HUDEP-2 (cell line): ENCODE measurements around the gene TRIM67.
"Not testable (repeated sequence)": the region's sequence is repeated elsewhere in the genome, so short reads cannot be mapped to it uniquely, and the experiment has no call there.

Experiments
- DNase-seq, 76 experiments: peaks; one replicate each; lab custom pipeline; 2025; ENCODE audit not compliant: unreplicated experiment in 76 of 76; lab: John Stamatoyannopoulos, UW

TRIM67 gene

DNA sequence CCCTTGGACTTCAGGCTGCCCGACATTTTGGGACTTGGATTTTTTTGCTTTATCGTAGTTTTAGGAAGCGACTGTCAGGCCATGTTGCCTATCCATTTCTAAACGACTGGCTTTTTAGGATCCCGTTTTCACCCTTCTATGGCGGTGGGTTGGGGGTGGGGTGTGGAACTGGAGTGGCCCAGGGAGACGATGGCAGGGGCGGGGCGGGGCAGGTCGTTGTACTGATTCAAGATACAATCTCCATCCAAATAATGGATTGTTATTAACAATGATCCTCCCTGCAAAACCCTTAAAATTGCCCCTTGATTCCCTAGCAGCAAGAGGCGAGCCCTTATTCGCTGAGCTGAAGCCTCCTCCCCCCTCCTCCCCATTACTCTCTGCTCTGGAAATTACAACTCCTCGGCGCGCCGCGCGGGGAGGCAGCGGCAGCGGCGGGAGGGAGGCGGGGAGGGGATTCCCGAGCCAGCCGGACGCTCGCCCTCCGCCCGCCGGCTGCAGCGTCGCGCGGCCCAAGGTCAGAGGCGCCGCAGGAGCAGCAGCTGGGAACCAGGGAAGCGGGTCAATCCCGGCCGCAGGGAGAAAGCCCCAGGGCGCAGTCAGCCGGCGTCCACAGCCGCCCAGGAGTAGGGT, at the start of gene TRIM67:
Gene TRIM67, plus strand, starts transcription at position 392 of the 630 bp plus-strand sequence. CDS start 912 bp downstream, outside the sequence.
- DNase-seq: peak in 7 of 76 experiments; percentile 9 to 44 (median 16)

DNA sequence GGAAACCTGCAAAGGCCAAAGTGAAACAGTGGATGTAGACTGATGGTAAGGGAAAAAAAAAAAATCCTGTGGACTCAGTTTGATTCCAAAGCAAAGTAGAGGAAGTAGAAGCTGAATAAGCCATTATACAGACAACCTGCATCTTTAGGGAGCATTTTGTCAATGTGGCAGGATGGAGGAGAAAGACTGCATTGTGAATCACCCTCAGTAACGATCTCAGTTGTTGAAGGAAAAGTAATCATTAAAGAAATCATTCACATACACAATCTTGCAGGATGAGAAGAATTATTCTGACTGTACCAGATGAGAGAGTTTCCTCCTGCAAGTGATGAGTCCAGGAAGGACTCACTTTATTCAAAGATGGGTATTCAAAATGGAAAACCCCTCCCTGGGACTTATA, 45.1 kb upstream of the TRIM67 start:
- DNase-seq: no peak

- no peak for DNase-seq
These were observed 43.0 kb upstream of the TRIM67 start for GRCh38 chr1:231118704-231119453.

GRCh38 chr1:231121533-231121932, 40.3 kb upstream of the TRIM67 start:
- no peak for DNase-seq

DNA sequence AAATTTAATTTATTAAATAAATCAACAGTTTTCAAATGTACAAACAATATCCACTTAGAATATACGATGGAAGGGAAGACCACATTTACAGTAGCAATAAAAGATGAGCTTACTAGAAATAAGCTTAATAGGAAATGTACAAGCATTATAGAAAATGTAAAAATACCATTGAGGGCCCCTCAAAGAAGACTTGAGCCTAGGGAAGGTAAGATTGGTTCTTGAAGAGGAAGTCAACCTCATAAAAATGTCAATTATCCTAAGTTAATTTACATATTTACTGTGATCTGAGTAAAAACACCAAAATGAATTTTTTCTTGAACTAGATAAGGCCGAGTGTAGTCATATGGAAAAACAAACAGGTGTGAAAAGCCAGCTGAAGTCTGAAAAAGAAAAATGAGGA, 39.7 kb upstream of the TRIM67 start:
- DNase-seq: no peak

GRCh38 chr1:231124746-231125145, 37.1 kb upstream of the TRIM67 start:
- no peak for DNase-seq

DNA sequence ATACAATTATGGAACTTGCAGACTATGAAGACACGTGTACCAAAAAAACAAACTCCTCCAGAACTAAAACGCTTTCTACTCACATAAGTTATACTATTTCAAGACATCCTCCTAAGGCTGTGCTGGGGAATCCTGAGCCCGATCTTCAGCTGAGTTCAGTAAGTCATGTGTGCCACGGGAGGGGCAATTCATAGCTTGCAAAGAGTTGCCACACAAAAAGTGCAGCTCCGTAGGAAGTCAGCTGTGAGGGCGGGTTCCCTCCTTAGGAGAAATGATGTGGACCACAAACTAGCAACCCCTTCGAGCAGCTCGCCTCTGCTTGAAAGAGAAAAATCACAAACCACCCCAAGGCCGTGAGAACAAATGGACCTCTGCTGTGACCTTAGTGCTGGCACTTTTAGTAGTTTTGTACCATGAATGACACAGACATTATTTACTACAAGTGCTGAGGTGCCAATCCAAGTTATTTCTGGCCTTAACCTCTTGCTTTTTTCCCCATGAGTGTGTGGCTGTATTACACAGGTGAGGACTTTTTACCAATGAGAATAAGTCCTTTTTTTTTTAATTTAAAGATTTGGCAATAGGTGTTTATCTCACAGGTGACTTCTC, 35.8 kb upstream of the TRIM67 start:
- no peak for DNase-seq

DNA sequence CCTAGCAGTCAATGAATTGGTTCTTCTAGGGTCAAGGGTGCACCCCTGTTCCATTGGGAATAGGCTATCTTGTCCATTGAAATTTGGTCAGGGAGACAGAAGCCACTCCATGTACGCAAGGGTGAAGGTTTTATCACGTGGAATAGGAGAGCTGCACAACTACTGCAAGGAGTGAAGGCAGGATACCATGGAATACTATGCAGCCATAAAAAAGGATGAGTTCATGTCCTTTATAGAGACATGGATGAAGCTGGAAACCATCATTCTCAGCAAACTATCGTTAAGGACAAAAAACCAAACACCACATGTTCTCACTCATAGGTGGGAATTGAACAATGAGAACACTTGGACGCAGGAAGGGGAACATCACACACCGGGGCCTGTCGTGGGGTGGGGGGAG, 34.8 kb upstream of the TRIM67 start:
- DNase-seq: not testable (repeated sequence)

DNA sequence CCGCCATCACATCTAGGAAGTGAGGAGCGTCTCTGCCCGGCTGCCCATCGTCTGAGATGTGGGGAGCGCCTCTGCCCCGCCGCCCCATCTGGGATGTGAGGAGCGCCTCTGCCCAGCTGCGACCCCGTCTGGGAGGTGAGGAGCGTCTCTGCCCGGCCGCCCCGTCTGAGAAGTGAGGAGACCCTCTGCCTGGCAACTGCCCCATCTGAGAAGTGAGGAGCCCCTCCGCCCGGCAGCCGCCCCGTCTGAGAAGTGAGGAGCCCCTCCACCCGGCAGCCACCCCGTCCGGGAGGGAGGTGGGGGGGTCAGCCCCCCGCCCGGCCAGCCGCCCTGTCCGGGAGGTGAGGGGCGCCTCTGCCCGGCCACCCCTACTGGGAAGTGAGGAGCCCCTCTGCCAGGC, 33.4 kb upstream of the TRIM67 start:
- not testable (repeated sequence) for DNase-seq

- DNase-seq: no peak
These were observed 31.3 kb upstream of the TRIM67 start for GRCh38 chr1:231130544-231130943.

DNA sequence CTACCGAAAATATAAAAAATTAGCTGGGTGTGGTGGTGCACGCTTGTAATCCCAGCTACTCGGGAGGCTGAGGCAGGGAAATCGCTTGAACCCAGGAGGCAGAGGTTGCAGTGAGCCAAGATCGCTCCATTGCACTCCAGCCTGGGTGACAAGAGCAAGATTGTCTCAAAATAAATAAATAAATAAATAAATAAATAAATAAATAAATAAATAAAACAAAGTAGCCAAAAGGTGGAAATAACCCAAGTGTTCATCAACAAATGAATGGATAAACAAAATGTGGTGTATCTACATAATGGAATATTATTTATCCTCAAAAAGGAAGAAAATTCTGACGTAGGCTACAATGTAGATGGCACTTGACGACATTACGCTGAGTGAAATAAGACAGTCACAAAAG, 29.3 kb upstream of the TRIM67 start:
- not testable (repeated sequence) for DNase-seq

DNA sequence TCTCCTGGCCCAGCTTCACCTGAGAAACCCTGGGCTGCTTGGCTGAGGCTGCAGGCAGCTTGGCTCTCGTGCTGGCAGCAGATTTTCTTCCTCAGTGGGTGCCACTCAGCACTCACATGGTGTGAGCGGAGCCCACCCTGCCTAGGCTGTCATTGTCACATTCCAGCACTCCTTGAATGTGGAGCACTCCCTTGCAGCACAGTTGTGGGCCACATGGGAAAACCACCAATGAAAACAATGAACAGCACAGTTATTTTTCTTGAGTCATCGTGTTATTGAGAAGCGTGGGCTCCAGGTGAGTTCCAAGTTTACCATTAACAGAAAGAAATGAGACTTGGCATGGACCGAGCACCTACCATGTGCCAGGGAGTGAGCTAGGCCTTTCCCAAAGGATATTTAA, 27.2 kb upstream of the TRIM67 start:
- no peak for DNase-seq

- no peak for DNase-seq
These were observed 23.6 kb upstream of the TRIM67 start for GRCh38 chr1:231138236-231138635.

GRCh38 chr1:231139125-231139649, 22.7 kb upstream of the TRIM67 start:
- DNase-seq: peak in 2 of 76 experiments; percentile 7 to 28

GRCh38 chr1:231139659-231140654, 21.9 kb upstream of the TRIM67 start:
- DNase-seq: peak in 7 of 76 experiments; percentile 4 to 26 (median 9)

DNA sequence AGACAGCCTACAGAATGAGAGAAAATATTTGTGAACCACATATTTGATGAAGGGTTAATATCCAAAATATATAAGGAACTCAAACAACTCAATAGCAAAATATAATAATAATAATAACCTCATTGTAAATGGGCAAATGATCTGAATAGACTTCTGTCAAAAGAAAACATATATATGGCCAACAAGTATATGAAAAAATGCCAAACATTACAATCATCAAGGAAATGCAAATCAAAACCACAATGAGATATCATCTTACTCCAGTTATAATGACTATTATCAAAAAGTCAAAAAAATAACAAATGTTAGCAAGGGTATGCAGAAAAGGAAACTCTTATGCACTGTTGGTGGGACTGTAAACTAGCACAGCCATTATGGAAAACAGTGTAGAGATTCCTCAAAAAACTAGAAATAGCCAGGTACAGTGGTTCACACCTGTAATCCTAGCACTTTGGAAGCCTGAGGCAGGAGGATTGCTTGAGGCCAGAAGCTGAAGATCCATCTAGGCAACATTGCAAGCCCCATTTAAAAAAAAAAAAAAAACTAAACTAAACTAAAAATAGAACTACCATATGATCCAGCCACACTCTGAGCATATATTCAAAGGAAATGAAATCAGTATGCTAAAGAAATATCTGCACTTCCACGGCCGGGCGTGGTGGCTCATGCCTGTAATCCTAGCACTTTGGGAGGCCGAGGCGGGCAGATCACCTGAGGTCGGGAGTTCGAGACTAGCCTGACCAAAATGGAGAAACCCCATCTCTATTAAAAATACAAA, 17.3 kb upstream of the TRIM67 start:
- DNase-seq: no peak

GRCh38 chr1:231147896-231148295, 14.0 kb upstream of the TRIM67 start:
- DNase-seq: no peak

GRCh38 chr1:231151811-231152210, 10.0 kb upstream of the TRIM67 start:
- DNase-seq: no peak

DNA sequence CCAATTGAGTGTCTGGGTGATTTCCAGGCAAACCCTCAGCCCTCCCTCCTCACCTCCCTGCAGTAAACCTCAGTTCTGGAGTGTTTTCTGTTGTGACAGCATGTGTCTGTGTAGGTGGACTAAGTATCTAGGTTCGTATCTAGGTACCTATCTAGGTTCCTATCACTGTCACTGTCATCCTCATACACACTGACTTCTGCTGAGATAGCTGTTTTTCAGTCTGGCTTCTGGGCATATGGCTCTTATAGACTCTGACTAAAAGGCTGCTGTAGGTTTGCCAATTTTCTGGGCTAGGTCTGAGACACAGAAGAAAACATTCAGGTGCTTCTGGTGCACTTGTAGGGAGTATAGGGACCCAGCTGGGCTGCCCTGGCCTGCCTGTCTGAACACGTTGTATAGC, 8.1 kb upstream of the TRIM67 start:
- DNase-seq: no peak

DNA sequence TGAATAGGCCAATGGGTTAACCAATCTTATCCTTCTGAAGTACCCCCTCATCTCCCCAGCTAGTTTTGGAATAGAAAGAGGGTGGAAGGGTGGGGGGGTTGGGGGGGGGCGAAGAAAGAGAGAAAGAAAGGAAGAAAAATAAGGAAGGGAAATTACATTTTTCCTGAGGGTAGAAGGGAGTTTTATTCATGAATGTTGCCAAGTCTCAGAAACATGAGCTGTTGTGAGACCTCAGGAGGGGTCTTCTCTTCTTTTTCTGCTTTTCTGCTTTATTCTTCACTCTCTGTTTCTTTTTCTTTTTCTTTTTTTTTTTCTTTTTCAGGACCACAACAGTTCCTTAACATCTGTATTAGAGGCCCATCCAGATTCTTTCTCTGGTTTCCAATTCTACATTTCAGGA, 6.0 kb upstream of the TRIM67 start:
- no peak for DNase-seq
